HEK293 (cell line): Measurements from ENCODE around the gene PIP5K1B.
A peak's percentile ranks its signal among the peaks of the same experiment; 100 is the strongest.

ENCODE experiments used
- CTCF ChIA-PET: fragments of 350-600 bp; formaldehyde crosslinking; extraction: SDS; loops from one replicate; lab custom pipeline; 2021; ENCODE audit warnings: antibody characterized with exemption; lab: Yijun Ruan, JAX
- POLR2A ChIA-PET: fragments of 300-600 bp; formaldehyde crosslinking; extraction: SDS; loops from one replicate; lab custom pipeline; 2020; ENCODE audit warnings: antibody characterized with exemption, inconsistent platforms; lab: Yijun Ruan, JAX
- H3K27ac ChIP-seq: fragments of 200-500 bp; sonication (Bioruptor generic); 2 replicates; pipeline ENCODE4 v1.5.1; 2014; ENCODE audit warnings: low read depth, low read length, control low read depth, inconsistent platforms; ENCODE audit errors: extremely low read depth
- H3K36me3 ChIP-seq, 2 experiments: fragments of 200-500 bp in 1 of 2; sonication (Bioruptor generic) in 1 of 2; 1 replicate in 1 of 2; 2 replicates in 1 of 2; pipeline ENCODE4 v1.5.1; 2014 to 2017; ENCODE audit warnings: inconsistent platforms in 2 of 2, low read length in 2 of 2; ENCODE audit not compliant: control insufficient read depth in 2 of 2, insufficient read depth in 1 of 2
- H3K4me1 ChIP-seq: fragments of 200-500 bp; sonication (Bioruptor generic); 2 replicates; pipeline ENCODE4 v1.5.1; 2014; ENCODE audit warnings: mild to moderate bottlenecking, low read length, inconsistent platforms; ENCODE audit not compliant: control insufficient read depth, insufficient read depth
- H3K4me3 ChIP-seq: 2 replicates; pipeline ENCODE4 v1.5.1; 2011; ENCODE audit warnings: low read depth, mild to moderate bottlenecking, control low read depth, low read length, moderate library complexity
- H3K9me3 ChIP-seq: fragments of 200-500 bp; sonication (Bioruptor generic); 2 replicates; pipeline ENCODE4 v1.5.1; 2014; ENCODE audit warnings: low read depth, low read length, inconsistent platforms; ENCODE audit not compliant: control insufficient read depth, insufficient read depth
- GLIS2 ChIP-seq: fragments of 450-650 bp; formaldehyde crosslinking; IDR thresholded peaks from 2 replicates; pipeline ENCODE4 v1.5.1; 2016; ENCODE audit warnings: missing biosample characterization, missing genetic modification characterization
- KLF10 ChIP-seq: fragments of 450-650 bp; IDR thresholded peaks from 2 replicates; pipeline ENCODE4 v1.5.1; 2018; ENCODE audit warnings: missing biosample characterization, mild to moderate bottlenecking, missing genetic modification characterization
- MZF1 ChIP-seq: fragments of 450-650 bp; formaldehyde crosslinking; IDR thresholded peaks from 2 replicates; pipeline ENCODE4 v1.5.1; 2017; ENCODE audit warnings: missing biosample characterization, missing genetic modification characterization, borderline replicate concordance
- PRDM1 ChIP-seq: fragments of 450-650 bp; formaldehyde crosslinking; IDR thresholded peaks from 2 replicates; pipeline ENCODE4; 2016; ENCODE audit warnings: missing biosample characterization, missing genetic modification characterization
- SALL2 ChIP-seq: fragments of 450-650 bp; formaldehyde crosslinking; IDR thresholded peaks from 2 replicates; pipeline ENCODE4 v1.5.0; 2017; ENCODE audit warnings: missing biosample characterization, mild to moderate bottlenecking, missing genetic modification characterization, borderline replicate concordance
- SCRT2 ChIP-seq: fragments of 450-650 bp; formaldehyde crosslinking; IDR thresholded peaks from 2 replicates; pipeline ENCODE4 v1.5.1; 2016; ENCODE audit warnings: missing biosample characterization, missing genetic modification characterization
- SP7 ChIP-seq: fragments of 450-650 bp; formaldehyde crosslinking; IDR thresholded peaks from 2 replicates; pipeline ENCODE4 v1.5.1; 2016; ENCODE audit warnings: missing biosample characterization, missing genetic modification characterization
- ZFP41 ChIP-seq: fragments of 450-650 bp; formaldehyde crosslinking; IDR thresholded peaks from 2 replicates; pipeline ENCODE4 v1.5.1; 2016; ENCODE audit warnings: missing biosample characterization, missing genetic modification characterization, borderline replicate concordance
- ZNF10 ChIP-seq: fragments of 450-650 bp; formaldehyde crosslinking; IDR thresholded peaks from 2 replicates; pipeline ENCODE4 v1.5.1; 2017; ENCODE audit warnings: missing biosample characterization, missing genetic modification characterization
- ZNF157 ChIP-seq: fragments of 450-650 bp; formaldehyde crosslinking; IDR thresholded peaks from 2 replicates; pipeline ENCODE4 v1.5.1; 2016; ENCODE audit warnings: missing biosample characterization, missing genetic modification characterization
- ZNF169 ChIP-seq: fragments of 450-650 bp; formaldehyde crosslinking; IDR thresholded peaks from 2 replicates; pipeline ENCODE4 v1.5.1; 2016; ENCODE audit warnings: missing biosample characterization, missing genetic modification characterization
- ZNF23 ChIP-seq: fragments of 450-650 bp; formaldehyde crosslinking; IDR thresholded peaks from 2 replicates; pipeline ENCODE4 v1.5.1; 2016; ENCODE audit warnings: missing biosample characterization, missing genetic modification characterization, borderline replicate concordance
- ZNF239 ChIP-seq: fragments of 450-650 bp; formaldehyde crosslinking; IDR thresholded peaks from 2 replicates; pipeline ENCODE4 v1.5.1; 2016; ENCODE audit warnings: missing biosample characterization, missing genetic modification characterization
- ZNF274 ChIP-seq, 2 experiments: fragments of 200-500 bp in 1 of 2; fragments of 450-650 bp in 1 of 2; sonication (Bioruptor generic) in 1 of 2; formaldehyde crosslinking in 1 of 2; IDR thresholded peaks; 2 replicates each; pipeline versions ENCODE4 v1.5.1 to v1.6.1; 2014 to 2016; ENCODE audit warnings: borderline replicate concordance in 1 of 2, inconsistent platforms in 1 of 2, low read length in 1 of 2, missing biosample characterization in 1 of 2, missing genetic modification characterization in 1 of 2
- ZNF341 ChIP-seq: fragments of 450-650 bp; formaldehyde crosslinking; IDR thresholded peaks from 2 replicates; pipeline ENCODE4; 2016; ENCODE audit warnings: low read depth, missing biosample characterization, missing genetic modification characterization
- ZNF473 ChIP-seq: fragments of 450-650 bp; formaldehyde crosslinking; IDR thresholded peaks from 2 replicates; pipeline ENCODE4 v1.5.1; 2017; ENCODE audit warnings: missing biosample characterization, missing genetic modification characterization
- ZNF513 ChIP-seq: fragments of 450-650 bp; IDR thresholded peaks from 2 replicates; pipeline ENCODE4 v1.5.1; 2018; ENCODE audit warnings: missing biosample characterization, missing genetic modification characterization
- ZNF530 ChIP-seq: fragments of 450-650 bp; formaldehyde crosslinking; IDR thresholded peaks from 2 replicates; pipeline ENCODE4 v1.5.1; 2016; ENCODE audit warnings: low read depth, missing biosample characterization, missing genetic modification characterization
- ZNF701 ChIP-seq: fragments of 450-650 bp; formaldehyde crosslinking; IDR thresholded peaks from 2 replicates; pipeline ENCODE4 v1.5.1; 2016; ENCODE audit warnings: missing biosample characterization, missing genetic modification characterization
- ZNF704 ChIP-seq: fragments of 450-650 bp; formaldehyde crosslinking; IDR thresholded peaks from 2 replicates; pipeline ENCODE4 v1.5.1; 2016; ENCODE audit warnings: missing biosample characterization, missing genetic modification characterization
- TF ChIP-seq, protein P1 (sequence below): fragments of 450-650 bp; formaldehyde crosslinking; IDR thresholded peaks from 2 replicates; pipeline ENCODE4 v1.5.1; 2016; ENCODE audit warnings: missing biosample characterization, missing genetic modification characterization

Gene PIP5K1B

GRCh38 chr9:69040646-69041045 lies 335.6 kb downstream of the PIP5K1B start (continued):
- TF ChIP-seq ZNF704 (no peak), ZNF157 (tag by site-specific recombination) (no peak), ZNF701 (tag by site-specific recombination) (no peak)
- TF ChIP-seq, protein P1, sequence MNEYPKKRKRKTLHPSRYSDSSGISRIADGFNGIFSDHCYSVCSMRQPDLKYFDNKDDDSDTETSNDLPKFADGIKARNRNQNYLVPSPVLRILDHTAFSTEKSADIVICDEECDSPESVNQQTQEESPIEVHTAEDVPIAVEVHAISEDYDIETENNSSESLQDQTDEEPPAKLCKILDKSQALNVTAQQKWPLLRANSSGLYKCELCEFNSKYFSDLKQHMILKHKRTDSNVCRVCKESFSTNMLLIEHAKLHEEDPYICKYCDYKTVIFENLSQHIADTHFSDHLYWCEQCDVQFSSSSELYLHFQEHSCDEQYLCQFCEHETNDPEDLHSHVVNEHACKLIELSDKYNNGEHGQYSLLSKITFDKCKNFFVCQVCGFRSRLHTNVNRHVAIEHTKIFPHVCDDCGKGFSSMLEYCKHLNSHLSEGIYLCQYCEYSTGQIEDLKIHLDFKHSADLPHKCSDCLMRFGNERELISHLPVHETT (tag by site-specific recombination): no peak
- TF ChIP-seq, all 188 proteins: peak for 0

- Histone ChIP-seq H3K4me3 (no peak overlapping the region), H3K4me1 (peaks cover 3% of the 10 kb centered on the region; the same call in 1 of the 2 replicates), H3K36me3 (peaks cover 0 to 38% of the 10 kb centered on the region in 2 experiments; a peak in 2 of 3 replicates), H3K9me3 (no peaks in the 10 kb centered on the region), H3K27ac (no peak overlapping the region)
- ChIA-PET POLR2A (no interaction called here), CTCF (interaction anchor here (0.7 to 3.8 kb wide), 5 partner anchors 9 to 628 kb away, joined by 3 to 17 read pairs (median 7); no protein-coding TSS in a partner anchor)
- TF ChIP-seq MZF1 (tag by site-specific recombination) (peak; percentile 31; the same call in 1 of the 2 replicates), ZNF530 (tag by site-specific recombination) (no peak), SCRT2 (tag by site-specific recombination) (0 out of 2 replicates have a peak, but pooled peaks have one; percentile 33), ZNF341 (tag by site-specific recombination) (no peak)
Observed at GRCh38 chr9:69044240-69045219, 339.5 kb downstream of the PIP5K1B start.

GRCh38 chr9:69045821-69046220 lies 340.8 kb downstream of the PIP5K1B start:
- no peak overlapping the region for H3K4me3 ChIP-seq
- POLR2A ChIA-PET: interaction anchor here (0.6 kb wide), 1 partner anchor 109 kb away, joined by 6 read pairs; no protein-coding TSS in a partner anchor
- TF ChIP-seq PRDM1: 0 out of 2 replicates have a peak, but pooled peaks have one; percentile 6
- no peak for TF ChIP-seq ZNF701 (tag by site-specific recombination)
- TF ChIP-seq, all 188 proteins: peak for 1
- no peaks in the 10 kb centered on the region for H3K9me3 ChIP-seq
- no peak overlapping the region for H3K27ac ChIP-seq
- H3K36me3 ChIP-seq: peaks cover 0 to 43% of the 10 kb centered on the region in 2 experiments; a peak in 2 of 3 replicates
- CTCF ChIA-PET: interaction anchor here (1.4 to 3.8 kb wide), 3 partner anchors 8 to 147 kb away, joined by 4 to 17 read pairs (median 12); no protein-coding TSS in a partner anchor
- peaks cover 3% of the 10 kb centered on the region; the same call in 1 of the 2 replicates for H3K4me1 ChIP-seq

- CTCF ChIA-PET: interaction anchor here (2.6 kb wide), 1 partner anchor 146 kb away, joined by 12 read pairs; no protein-coding TSS in a partner anchor
- peaks cover 3% of the 10 kb centered on the region; the same call in 1 of the 2 replicates for H3K4me1 ChIP-seq
- POLR2A ChIA-PET: no interaction called here
Observed at GRCh38 chr9:69046723-69047122, 341.7 kb downstream of the PIP5K1B start.

More at GRCh38 chr9:69046723-69047122, 341.7 kb downstream of the PIP5K1B start:
- peaks cover 0 to 43% of the 10 kb centered on the region in 2 experiments; a peak in 2 of 3 replicates for H3K36me3 ChIP-seq
- no peaks in the 10 kb centered on the region for H3K9me3 ChIP-seq
- no peak overlapping the region for H3K4me3 ChIP-seq
- no peak for TF ChIP-seq ZNF239 (tag by site-specific recombination)
- TF ChIP-seq ZNF169: no peak
- no peak for TF ChIP-seq ZFP41 (tag by site-specific recombination)
- no peak for TF ChIP-seq GLIS2 (tag by site-specific recombination)
- TF ChIP-seq SALL2 (tag by site-specific recombination): no peak
- no peak for TF ChIP-seq ZNF10 (tag by site-specific recombination)
- no peak for TF ChIP-seq ZNF513 (tag by site-specific recombination)
- no peak for TF ChIP-seq ZNF274 (IDR thresholded peaks at IDR 0.05; ENCODE audit: low read length)
- TF ChIP-seq ZNF274 (tag by site-specific recombination; IDR thresholded peaks at IDR 0.05; ENCODE audit: borderline replicate concordance): no peak
- no peak for TF ChIP-seq ZNF23 (tag by site-specific recombination)
- no peak for TF ChIP-seq ZNF704
- TF ChIP-seq ZNF473 (tag by site-specific recombination): no peak
- no peak for TF ChIP-seq KLF10 (tag by site-specific recombination)
- TF ChIP-seq ZNF341 (tag by site-specific recombination): no peak
- no peak for TF ChIP-seq SP7 (tag by site-specific recombination)
- TF ChIP-seq, all 188 proteins: peak for 0
- no peak overlapping the region for H3K27ac ChIP-seq
